Neutrophil (primary cell): ENCODE data around the gene PRORP.
"Not testable (repeated sequence)": the region's sequence is repeated elsewhere in the genome, so short reads cannot be mapped to it uniquely, and the experiment has no call there.

ENCODE experiments used
- H3K27ac ChIP-seq: fragments of 200-600 bp; sonication (generic); 2 replicates; pipeline ENCODE4 v1.5.1; 2016; ENCODE audit warnings: mild to moderate bottlenecking, moderate library complexity
- H3K27me3 ChIP-seq: fragments of 200-600 bp; sonication (generic); 2 replicates; pipeline ENCODE4 v1.6.0; 2016; ENCODE audit warnings: mild to moderate bottlenecking
- H3K36me3 ChIP-seq: fragments of 200-600 bp; sonication (generic); 2 replicates; pipeline ENCODE4 v1.5.1; 2017
- H3K4me1 ChIP-seq, 2 experiments: fragments of 200-600 bp in 1 of 2; sonication (generic) in 1 of 2; 1 replicate in 1 of 2; 2 replicates in 1 of 2; pipeline versions ENCODE4 v1.5.1 to v1.6.1; 2013 to 2016; ENCODE audit warnings: low read depth in 1 of 2, low read length in 1 of 2, mild to moderate bottlenecking in 1 of 2, moderate library complexity in 1 of 2; ENCODE audit not compliant: control insufficient read depth in 1 of 2, insufficient read depth in 1 of 2
- H3K4me3 ChIP-seq, 2 experiments: fragments of 200-600 bp in 1 of 2; sonication (generic) in 1 of 2; 1 replicate in 1 of 2; 2 replicates in 1 of 2; pipeline ENCODE4 v1.5.1; 2013 to 2016; ENCODE audit warnings: low read depth in 1 of 2, low read length in 1 of 2, mild to moderate bottlenecking in 1 of 2, moderate library complexity in 1 of 2
- H3K9me3 ChIP-seq: fragments of 200-600 bp; sonication (generic); 2 replicates; pipeline ENCODE4 v1.5.1; 2016
- CTCF ChIP-seq: fragments of 200-600 bp; sonication (generic); IDR thresholded peaks from 2 replicates; pipeline ENCODE4 v1.5.1; 2016; ENCODE audit warnings: antibody characterized with exemption

Gene PRORP

GRCh38 chr14:35149239-35149638, 26.9 kb downstream of the PRORP start:
- Histone ChIP-seq H3K27ac (no peak overlapping the region), H3K9me3 (no peaks in the 10 kb centered on the region), H3K36me3 (no peaks in the 10 kb centered on the region), H3K27me3 (no peaks in the 10 kb centered on the region), H3K4me1 (no peaks in the 10 kb centered on the region), H3K4me3 (no peak overlapping the region)
- TF ChIP-seq CTCF: no peak

GRCh38 chr14:35152531-35152930, 30.2 kb downstream of the PRORP start:
- H3K27ac ChIP-seq, H3K36me3 ChIP-seq, H3K27me3 ChIP-seq, H3K4me3 ChIP-seq, H3K4me1 ChIP-seq, H3K9me3 ChIP-seq: not testable (repeated sequence)

GRCh38 chr14:35154016-35154415, 31.7 kb downstream of the PRORP start:
- no peak for TF ChIP-seq CTCF
- Histone ChIP-seq H3K36me3 (peaks cover 6% of the 10 kb centered on the region), H3K4me1 (no peaks in the 10 kb centered on the region), H3K27me3 (no peaks in the 10 kb centered on the region), H3K4me3 (no peak overlapping the region), H3K9me3 (no peaks in the 10 kb centered on the region), H3K27ac (no peak overlapping the region)

- Histone ChIP-seq H3K27me3 (no peaks in the 10 kb centered on the region), H3K27ac (no peak overlapping the region), H3K9me3 (no peaks in the 10 kb centered on the region), H3K4me1 (no peaks in the 10 kb centered on the region), H3K4me3 (no peak overlapping the region), H3K36me3 (peaks cover 21% of the 10 kb centered on the region)
- no peak for TF ChIP-seq CTCF
Observed at GRCh38 chr14:35155962-35156361, 33.6 kb downstream of the PRORP start.

GRCh38 chr14:35158491-35158890, 36.1 kb downstream of the PRORP start:
- TF ChIP-seq CTCF: no peak
- H3K27ac ChIP-seq: no peak overlapping the region
- H3K4me3 ChIP-seq: no peak overlapping the region
- no peaks in the 10 kb centered on the region for H3K4me1 ChIP-seq
- H3K9me3 ChIP-seq: no peaks in the 10 kb centered on the region
- H3K36me3 ChIP-seq: peaks cover 21% of the 10 kb centered on the region
- H3K27me3 ChIP-seq: no peaks in the 10 kb centered on the region

GRCh38 chr14:35158951-35159653, 36.8 kb downstream of the PRORP start:
- Histone ChIP-seq H3K9me3 (no peaks in the 10 kb centered on the region), H3K36me3 (peaks cover 23% of the 10 kb centered on the region), H3K27me3 (no peaks in the 10 kb centered on the region), H3K4me1 (no peaks in the 10 kb centered on the region), H3K27ac (no peak overlapping the region), H3K4me3 (no peak overlapping the region)
- TF ChIP-seq CTCF: no peak
